K562 (cell line): Measurements from ENCODE around the gene ELFN2. TPM values are rescaled to one million over a fixed set of nuclear protein-coding genes. Genes with fewer than 3 reads are reported as not detected.

Experiments
- CTCF ChIP-seq, 3 experiments: IDR thresholded peaks in 2 of 3; conservative IDR thresholded peaks in 1 of 3; 2 replicates each; pipeline ENCODE4 v1.5.1; 2011 to 2012; ENCODE audit warnings: low read length in 3 of 3, mild to moderate bottlenecking in 3 of 3, control low read depth in 2 of 3, improper control_type of control experiment in 1 of 3, inconsistent platforms in 1 of 3, low read depth in 1 of 3, mixed read lengths in 1 of 3, moderate library complexity in 1 of 3; ENCODE audit not compliant: insufficient read depth in 2 of 3
- REST ChIP-seq, 2 experiments: fragments of 450-650 bp; formaldehyde crosslinking in 1 of 2; IDR thresholded peaks; 2 replicates each; pipeline versions ENCODE4 v1.4.0 to v1.6.1; 2014 to 2020; ENCODE audit warnings: mild to moderate bottlenecking in 2 of 2, borderline replicate concordance in 1 of 2, low read depth in 1 of 2
- polyA plus RNA-seq, 8 experiments: library from polyadenylated mRNA; depleted of rRNA in 4 of 8; stranded (reverse) in 5 of 8; unstranded in 3 of 8; fragments of >200 nt; fragmentation: Nextera tagmentation in 2 of 8; fragmentation: Illumina TruSeq in 1 of 8; extraction: Ambion mirVana in 2 of 8; extraction: Trizol in 1 of 8; gene quantifications; 2 replicates each; pipeline versions ENCODE4 v1.2.1 to v1.2.3, GENCODE V29; 2011 to 2014; ENCODE audit warnings: inconsistent platforms in 1 of 8, missing spikeins in 1 of 8
- total RNA-seq, 7 experiments: library from RNA; depleted of rRNA in 6 of 7; stranded (reverse); fragments of >200 nt in 6 of 7; fragmentation: Illumina TruSeq in 2 of 7; extraction: Trizol in 2 of 7; gene quantifications; 2 replicates each; pipeline versions ENCODE4 v1.2.1 to v1.2.3, GENCODE V29; 2011 to 2021; ENCODE audit warnings: low replicate concordance in 1 of 7

Gene ELFN2
- total and polyA plus RNA-seq, 9 of the 15 experiments (the other 6 are each of a cell fraction or from before 2014, with no cell fraction given) = not detected

GRCh38 chr22:37472418-37473006 is 45.2 kb upstream of the ELFN2 start (continued):
- TF ChIP-seq CTCF (IDR thresholded peaks at IDR 0.05 in 2 of 3, conservative IDR thresholded peaks at IDR 0.05 in 1 of 3; ENCODE audit: insufficient read depth in 2 of 3, low read depth in 1 of 3, low read length in 3 of 3) = peak; percentile 49 to 67 (median 57)
- TF ChIP-seq REST (IDR thresholded peaks at IDR 0.05; ENCODE audit: borderline replicate concordance) = peak; percentile 25; the same call in 1 of the 2 replicates
- no peak for TF ChIP-seq REST (CRISPR knock-in tag; IDR thresholded peaks at IDR 0.05; ENCODE audit: low read depth)
